Tongue (tissue), 2 donors: ENCODE results near the gene CCDC159. TPM values are rescaled to one million over a fixed set of nuclear protein-coding genes. Genes with fewer than 3 reads are reported as not detected.
A peak's percentile ranks its signal among the peaks of the same experiment; 100 is the strongest.
"Not testable (repeated sequence)": the region's sequence is repeated elsewhere in the genome, so short reads cannot be mapped to it uniquely, and the experiment has no call there.

Source experiments
- DNase-seq: peaks from one replicate; pipeline ENCODE4 v3.0.0-alpha.2; 2015
- total RNA-seq: library from RNA; depleted of rRNA; stranded (reverse); fragments of >200 nt; gene quantifications from one replicate; pipeline ENCODE4 v1.2.3, GENCODE V29; 2014

The CCDC159 gene, protein sequence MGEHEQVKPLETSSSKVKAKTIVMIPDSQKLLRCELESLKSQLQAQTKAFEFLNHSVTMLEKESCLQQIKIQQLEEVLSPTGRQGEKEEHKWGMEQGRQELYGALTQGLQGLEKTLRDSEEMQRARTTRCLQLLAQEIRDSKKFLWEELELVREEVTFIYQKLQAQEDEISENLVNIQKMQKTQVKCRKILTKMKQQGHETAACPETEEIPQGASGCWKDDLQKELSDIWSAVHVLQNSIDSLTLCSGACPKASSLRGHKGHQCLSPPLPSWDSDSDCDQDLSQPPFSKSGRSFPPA
- total RNA-seq, result 7.4 TPM

GRCh38 chr19:11346104-11346940 lies at the start of gene CCDC159, which contains the start of gene TMEM205:
Gene CCDC159, plus strand, starts transcription at chr19:11346519. Its CDS starts 88 bp downstream, at chr19:11346607.
Gene TMEM205, minus strand, starts transcription at chr19:11346268. Its CDS starts 649 bp downstream, at chr19:11345619.
- peak; percentile 99 for DNase-seq

DNA sequence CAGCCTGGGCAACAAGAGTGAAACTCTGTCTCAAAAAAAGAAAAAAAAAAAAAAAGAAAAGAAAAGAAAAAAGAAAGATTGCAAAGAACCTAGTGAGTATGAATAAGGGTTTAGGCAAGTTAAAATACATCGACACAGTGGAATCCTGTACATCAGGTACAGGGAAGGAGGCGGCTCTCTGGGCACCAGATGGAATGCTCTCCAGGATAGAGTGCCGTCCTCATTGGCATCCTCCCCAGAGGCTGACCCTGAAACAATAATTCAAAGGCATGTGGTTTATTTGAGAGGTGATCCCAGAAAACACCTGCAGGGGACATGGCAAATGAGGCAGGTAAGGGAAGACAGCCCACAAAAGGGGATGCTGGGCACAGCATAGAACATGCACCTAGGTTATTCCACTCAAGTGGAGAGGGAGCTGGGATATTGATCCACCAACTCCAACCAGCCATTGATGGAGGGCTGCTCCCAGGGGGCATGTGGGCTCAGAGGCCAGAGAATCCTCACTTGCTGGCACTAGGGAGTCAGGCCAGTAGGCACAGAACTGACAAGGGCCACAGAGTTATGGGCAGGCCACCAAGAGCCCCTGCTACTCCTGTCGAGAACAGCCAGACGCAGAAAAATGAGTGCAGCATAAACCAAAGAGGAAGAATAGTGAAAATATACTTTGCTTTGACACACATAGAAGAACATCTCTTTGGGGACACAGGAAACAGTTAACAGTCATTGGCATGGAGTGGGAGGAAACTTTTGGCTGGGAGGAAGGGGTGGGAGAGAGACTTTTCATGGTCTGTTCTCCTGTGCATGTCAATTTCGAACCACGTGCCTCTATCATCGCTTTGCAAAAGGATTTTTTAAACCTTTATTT lies 46.1 kb upstream of the CCDC159 start:
- no peak for DNase-seq

- DNase-seq, result no peak
Observed at GRCh38 chr19:11300811-11301120, 45.6 kb upstream of the CCDC159 start.

- DNase-seq, result no peak
Observed at GRCh38 chr19:11304936-11305335, 41.4 kb upstream of the CCDC159 start.

DNA sequence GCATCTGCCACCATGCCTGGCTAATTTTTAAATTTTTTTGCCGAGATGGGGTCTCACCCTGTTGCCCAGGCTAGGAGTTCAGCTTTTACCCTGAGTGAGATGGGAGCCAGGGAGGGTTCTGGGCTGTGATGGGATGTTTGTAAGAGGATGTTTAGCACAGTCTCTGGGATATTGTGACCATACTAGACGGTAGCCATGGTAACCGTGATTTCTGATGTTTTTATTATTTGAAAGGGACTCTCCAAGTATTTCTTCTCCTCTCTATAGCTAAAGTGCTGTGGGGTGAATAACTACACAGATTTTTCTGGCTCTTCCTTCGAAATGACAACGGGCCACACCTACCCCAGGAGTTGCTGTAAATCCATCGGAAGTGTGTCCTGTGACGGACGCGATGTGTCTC lies 40.0 kb upstream of the CCDC159 start:
- no peak for DNase-seq

GRCh38 chr19:11320278-11320995 lies 25.9 kb upstream of the CCDC159 start:
- not testable (repeated sequence) for DNase-seq

GRCh38 chr19:11321191-11322126 lies 24.9 kb upstream of the CCDC159 start:
- no peak for DNase-seq

GRCh38 chr19:11322269-11323024 lies 23.9 kb upstream of the CCDC159 start:
- DNase-seq, result no peak

- DNase-seq, result no peak
Observed at GRCh38 chr19:11323601-11324078, 22.7 kb upstream of the CCDC159 start.

DNA sequence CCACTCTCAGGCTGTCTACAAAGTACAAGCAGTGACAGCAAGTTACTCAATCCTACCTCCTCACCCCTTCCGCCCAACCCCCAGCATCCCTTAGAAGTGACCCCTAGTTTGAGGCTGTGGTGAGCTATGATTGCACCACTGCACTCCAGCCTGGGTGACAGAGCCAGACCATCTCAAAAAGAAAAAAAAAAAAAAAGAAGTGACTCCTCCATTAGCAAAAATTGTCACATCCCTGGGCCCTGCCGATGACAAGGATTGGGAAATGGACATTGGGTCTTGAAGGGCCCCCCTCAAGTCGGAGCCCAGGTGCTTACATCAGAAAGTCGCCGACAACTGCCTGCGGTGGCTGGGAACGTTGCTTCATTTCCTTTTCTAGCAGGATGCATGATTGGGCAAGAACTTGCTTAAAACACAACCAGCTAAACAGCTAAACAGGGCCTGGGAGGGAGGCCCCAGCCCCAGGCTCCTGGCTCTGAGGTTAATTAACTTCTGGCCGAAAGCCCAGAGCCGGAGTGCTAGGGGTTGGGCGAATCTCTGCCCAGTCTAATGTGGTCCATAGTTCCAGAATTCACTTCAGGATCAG lies 22.1 kb upstream of the CCDC159 start:
- DNase-seq, result peak; percentile 88

DNA sequence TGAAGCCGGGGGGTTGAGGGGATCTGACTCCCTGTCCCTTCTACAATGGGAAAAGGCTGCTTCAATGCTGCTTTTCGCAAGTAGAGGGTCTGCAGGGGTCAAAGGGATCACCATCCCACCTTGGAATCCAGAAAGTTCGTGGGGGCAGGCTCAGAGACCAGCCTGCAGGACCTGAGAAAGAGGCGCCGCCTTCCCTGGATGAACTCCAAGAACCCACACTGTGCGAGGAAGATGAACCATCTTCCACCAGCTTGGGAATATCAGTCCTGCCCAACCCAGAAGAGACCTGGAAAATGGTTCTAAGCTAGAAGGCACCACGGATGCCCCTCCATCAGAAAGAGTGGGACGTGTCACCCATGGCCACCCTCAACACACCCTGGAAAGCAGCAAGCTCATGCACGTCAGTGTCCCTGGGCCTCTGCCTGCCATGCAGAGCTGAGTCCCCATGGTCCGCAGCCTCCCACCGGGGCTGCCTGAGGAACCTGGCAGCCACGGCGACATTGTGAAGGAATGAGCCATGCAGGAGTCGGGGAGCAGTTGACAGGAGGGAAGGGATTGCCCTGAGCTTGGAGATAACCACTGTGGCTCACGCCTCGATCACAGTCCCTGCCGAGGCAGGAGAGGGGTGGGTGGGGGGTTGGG lies 21.4 kb upstream of the CCDC159 start:
- no peak for DNase-seq

- no peak for DNase-seq
Observed at GRCh38 chr19:11325544-11325943, 20.8 kb upstream of the CCDC159 start.

GRCh38 chr19:11330127-11330526 lies 16.2 kb upstream of the CCDC159 start:
- DNase-seq, result no peak

DNA sequence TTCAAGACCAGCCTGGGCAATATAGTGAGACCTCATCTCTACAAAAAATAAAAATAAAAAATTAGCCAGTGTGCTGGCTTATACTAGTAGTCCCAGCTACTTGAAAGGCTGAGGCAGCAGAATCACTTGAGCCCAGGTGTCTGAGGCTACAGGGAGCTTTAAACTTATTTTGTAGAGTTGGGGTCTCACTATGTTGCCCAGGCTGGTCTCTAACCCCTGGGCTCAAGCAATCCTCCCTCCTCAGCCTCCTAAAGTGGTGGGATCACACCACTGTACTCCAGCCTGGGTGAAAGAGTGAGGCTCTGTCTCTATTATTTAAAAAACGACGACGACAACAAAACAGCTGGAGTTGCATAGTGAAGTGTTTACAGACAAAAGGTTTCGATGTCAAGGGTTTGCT lies 14.8 kb upstream of the CCDC159 start:
- DNase-seq, result no peak

DNA sequence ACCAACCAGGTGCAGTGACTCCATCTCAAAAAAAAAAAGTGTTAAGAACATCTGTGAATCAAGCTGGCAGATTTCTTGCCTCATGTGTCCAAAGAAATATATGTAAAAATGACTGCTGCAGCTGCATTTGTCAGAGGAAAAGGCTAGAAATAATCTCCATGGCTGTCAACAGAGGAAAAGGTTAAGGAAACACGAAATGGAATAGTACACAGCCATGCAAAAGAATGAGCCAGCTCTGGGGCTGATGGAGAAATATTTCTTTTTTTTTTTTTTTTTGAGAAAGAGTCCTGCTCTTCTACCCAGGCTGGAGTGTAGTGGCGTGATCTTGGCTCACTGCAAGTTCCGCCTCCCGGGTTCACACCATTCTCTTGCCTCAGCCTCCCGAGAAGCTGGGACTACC lies 13.5 kb upstream of the CCDC159 start:
- DNase-seq, result no peak

GRCh38 chr19:11333838-11334237 lies 12.5 kb upstream of the CCDC159 start:
- not testable (repeated sequence) for DNase-seq

- DNase-seq, result no peak
Observed at GRCh38 chr19:11335449-11336146, 10.7 kb upstream of the CCDC159 start.

DNA sequence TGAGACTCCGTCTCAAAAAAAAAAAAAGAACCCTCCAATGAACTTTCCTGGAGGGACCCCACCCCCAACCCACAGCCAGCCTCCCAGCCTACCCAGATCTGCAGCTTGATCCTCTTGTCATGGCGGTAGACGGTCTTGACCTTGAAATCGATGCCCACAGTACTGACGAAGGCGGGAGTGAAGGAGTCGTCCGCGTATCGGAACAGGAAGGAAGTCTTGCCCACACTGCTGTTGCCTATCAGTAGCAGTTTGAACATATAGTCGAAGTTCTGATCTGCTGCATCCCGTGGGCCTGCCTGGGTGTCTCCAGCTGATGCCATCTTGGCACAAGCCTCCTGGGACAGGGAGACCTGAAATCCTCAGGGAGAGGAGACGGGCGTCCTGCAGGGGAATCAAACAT lies 9.2 kb upstream of the CCDC159 start:
- no peak for DNase-seq
